NCI-H2171 (cell line): ENCODE data around the gene COPE.
A peak's percentile ranks its signal among the peaks of the same experiment; 100 is the strongest.

Experiments
- DNase-seq: peaks from one replicate; lab custom pipeline; 2025; lab: John Stamatoyannopoulos, UW

COPE gene

DNA sequence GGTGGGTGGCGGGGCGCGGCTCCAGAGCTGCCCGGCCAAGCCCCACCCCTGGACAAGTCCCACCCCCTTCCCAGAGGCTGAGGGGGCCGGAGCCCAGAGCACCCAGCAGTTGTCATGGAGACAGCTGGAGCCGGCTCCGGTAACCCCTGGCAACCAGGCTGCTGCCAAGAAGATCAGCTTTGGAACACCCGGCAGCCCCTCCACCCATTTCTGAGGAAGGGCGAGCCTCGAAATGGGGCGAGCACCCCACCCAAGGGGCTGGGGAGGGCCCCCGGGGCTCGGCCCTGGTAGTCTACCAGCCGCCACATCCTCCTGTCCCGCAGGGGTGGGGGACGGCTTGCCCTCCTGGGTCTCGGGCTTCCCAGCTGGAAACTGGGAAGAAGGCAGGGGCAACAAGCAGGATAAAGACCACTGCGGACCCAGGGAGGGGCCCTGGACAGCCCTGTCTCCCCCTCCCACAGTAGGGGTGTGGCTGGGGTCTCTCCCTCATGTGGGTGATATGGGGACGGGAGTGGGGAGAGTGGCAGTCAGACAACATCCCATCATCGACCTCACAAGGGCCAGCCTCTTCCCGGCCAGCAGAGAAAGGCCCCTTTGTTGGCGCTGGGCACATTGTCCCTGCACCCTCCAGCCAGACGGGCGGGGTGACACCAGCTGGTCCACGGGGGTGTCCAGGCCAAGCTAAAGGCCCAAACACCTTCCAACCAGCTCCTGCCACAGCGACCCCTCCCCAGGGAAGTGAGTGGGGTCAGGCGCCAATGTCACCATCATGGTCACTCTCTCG, 24.7 kb downstream of the COPE start:
- peak; percentile 66 for DNase-seq

GRCh38 chr19:18893587-18894253, 25.5 kb downstream of the COPE start:
- DNase-seq = no peak

DNA sequence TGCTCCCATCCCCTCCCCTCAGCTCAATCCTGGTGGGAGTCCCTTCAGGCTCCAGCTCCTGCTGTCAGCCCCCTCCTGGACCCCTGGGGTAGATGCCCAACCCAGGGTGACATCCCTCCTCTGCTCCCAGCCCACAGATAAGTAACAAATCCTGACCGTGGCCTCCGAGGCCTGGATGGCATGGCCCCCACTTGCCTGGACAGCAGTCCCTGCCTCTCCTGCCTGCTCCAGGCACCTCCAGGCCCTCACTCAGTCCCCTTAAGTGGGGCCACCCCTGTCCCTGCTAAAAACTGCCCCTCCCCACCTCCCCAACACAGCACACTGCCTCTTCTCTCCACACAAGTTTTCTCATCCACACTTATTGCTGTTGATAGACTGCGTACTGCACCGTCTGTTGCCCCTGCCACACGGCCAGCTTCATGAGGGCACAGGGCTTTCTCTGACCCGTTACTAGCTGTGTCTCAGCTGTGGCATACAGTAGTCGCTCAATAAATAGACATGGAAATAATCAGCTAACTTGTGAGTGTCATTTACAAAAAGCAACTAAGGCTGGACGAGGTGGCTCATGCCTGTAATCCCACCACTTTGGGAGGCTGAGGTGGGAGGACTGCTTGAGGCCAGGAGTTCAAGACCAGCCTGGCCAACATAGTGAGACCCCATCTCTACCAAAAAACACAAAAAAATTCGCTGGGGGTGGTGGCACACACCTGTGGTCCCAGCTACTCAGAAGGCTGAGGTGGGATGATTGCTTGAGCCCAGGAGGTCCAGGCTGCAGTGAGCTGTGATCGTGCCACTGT, 29.0 kb downstream of the COPE start:
- no peak for DNase-seq

DNA sequence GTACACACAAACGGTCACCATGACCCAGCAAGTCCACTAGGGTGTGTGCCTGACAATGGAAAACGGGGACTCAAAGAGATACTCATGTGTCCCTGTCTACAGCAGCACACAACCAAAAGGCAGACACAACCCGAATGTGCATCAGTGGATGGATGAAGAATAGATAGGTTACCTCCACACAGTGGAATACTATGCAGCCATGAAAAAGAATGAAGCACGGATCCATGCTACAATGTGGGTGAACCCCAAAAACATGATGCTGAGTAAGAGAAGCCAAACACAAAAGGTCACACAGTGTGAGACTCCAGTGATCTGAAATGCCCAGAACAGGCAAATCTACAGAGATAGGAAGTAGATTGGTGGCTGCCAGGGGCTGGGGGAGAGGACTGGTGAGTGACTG, 32.2 kb downstream of the COPE start:
- no peak for DNase-seq

DNA sequence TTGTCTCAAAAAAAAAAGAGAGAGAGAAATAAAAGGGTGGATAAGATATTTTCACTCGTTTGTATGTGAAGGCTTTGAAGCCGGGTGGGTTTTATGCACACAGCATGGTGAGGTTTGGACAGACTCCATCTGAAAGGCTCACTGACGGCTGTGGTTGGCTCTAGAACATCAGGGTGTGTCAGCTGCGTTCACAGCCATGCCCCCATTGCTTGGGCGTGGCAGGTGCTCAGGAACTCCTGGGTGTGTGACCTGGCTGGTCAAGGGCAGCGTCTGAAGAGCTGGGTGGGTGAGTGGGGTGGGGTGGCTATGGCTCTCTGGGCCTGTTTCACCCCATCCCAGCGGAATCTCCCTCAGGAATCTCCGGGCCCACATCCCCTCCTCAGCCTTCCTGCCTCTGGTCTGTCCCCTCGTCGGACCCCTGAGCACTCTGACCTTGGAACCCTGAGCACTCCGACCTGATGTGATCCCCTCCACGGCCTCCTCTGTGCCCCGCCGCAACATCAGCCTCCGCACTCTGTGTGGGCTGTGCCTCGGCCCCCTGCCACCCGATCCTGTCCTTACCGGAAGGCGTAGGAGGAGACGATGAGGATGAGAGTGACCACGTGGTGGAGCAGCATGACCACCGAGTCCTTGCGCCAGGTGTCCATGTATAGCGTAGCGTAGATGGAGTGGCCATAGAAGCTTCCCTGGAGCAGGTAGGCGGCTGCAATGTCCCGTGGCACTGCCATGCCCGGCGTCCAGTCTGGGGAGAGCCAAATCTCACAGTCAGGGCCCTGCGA, 35.5 kb downstream of the COPE start:
- DNase-seq = no peak

- DNase-seq = no peak
Measured at GRCh38 chr19:18881491-18881890, 37.7 kb downstream of the COPE start.

GRCh38 chr19:18879579-18880373, 39.4 kb downstream of the COPE start:
- no peak for DNase-seq

DNA sequence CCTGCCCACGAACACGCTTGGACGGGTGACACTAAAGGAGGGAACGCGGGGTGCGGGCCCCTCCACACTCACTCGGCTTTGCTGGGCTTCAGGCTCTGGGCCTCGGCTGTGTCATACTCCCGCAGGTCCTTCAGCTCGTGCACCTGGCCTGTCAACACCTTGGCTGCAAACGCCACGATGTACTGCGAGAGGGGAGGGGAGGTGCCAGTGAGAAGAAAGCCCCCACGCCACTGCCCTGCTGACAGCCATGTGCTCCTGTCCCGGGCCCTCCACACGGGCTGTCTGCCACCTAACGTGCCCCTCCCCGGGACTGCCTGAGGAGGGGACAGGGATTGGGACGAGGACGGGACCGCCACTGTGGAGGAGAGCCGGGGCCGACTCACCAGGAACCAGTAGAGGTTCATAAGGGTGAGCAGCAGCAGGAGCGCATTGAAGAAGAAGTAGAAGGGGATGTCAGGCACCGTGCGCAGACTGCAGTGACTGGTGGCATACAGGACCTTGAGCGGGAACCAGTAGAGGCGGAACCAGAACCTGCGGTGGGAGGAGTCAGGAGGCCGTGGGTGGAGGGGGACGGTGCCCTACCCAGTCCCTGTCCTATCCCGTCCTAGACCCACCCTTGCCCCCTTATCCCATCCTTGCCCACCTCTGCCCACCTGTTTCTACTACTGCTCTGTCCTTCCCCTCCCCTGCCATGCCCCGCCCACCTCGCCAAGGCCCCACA, 40.2 kb downstream of the COPE start:
- no peak for DNase-seq

DNA sequence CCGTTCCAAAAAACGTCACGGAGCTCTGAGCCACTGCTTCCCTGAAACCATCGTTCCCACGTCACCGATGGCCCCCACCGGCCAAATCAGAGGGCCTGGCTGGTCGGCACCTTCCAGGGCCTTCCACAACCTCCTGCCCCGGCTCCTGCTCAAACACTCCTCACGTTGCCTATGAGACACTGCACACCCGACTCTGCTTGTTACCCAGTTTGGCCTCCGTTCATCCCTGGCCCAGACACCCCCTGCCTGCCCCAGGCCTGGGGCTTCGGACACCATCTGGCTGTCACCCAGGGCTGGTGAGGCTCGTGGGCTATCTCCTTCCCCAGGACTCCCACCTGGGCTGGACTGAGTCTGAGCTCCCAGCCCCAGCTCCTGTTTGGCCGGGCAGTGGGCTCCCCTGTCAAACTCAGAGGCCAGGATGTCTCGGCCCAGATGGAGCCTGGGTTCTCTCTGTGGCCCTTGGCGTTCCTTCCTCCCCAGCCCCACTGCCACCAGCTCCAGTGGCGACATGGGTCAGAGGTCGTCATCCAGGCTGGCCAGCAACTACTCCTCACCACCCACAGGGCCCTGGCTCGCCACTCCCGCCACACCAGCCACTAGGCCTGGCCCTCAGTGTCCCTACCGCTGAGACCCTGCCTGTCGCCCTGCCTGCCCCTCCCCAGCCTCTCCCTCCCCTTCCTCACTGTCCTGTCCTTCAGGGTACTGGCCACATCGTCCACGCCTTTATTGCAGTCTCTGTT, 41.0 kb downstream of the COPE start:
- no peak for DNase-seq

- DNase-seq = no peak
Measured at GRCh38 chr19:18876865-18877264, 42.3 kb downstream of the COPE start.

- DNase-seq = no peak
Measured at GRCh38 chr19:18875726-18876125, 43.5 kb downstream of the COPE start.

DNA sequence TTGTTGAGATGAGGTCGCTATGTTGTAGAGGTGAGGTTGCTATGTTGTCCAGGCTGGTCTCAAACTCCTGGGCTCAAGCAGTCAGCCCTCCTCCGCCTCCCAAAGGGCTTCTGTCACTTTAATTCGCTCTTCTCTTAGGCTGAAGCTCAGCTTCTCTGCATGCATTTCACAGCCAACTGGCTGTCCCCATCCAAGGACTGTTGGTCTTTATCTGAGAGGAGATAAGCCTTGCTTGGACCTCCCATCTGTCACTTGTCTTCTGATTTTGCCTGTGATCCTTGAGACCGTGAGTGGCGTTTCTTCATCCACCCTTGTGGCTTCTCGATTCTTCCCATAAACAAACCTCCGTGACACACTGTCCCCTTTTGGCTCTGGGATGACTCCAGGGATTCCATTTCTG, 47.6 kb downstream of the COPE start:
- no peak for DNase-seq

GRCh38 chr19:18870531-18871172, 48.5 kb downstream of the COPE start:
- no peak for DNase-seq

DNA sequence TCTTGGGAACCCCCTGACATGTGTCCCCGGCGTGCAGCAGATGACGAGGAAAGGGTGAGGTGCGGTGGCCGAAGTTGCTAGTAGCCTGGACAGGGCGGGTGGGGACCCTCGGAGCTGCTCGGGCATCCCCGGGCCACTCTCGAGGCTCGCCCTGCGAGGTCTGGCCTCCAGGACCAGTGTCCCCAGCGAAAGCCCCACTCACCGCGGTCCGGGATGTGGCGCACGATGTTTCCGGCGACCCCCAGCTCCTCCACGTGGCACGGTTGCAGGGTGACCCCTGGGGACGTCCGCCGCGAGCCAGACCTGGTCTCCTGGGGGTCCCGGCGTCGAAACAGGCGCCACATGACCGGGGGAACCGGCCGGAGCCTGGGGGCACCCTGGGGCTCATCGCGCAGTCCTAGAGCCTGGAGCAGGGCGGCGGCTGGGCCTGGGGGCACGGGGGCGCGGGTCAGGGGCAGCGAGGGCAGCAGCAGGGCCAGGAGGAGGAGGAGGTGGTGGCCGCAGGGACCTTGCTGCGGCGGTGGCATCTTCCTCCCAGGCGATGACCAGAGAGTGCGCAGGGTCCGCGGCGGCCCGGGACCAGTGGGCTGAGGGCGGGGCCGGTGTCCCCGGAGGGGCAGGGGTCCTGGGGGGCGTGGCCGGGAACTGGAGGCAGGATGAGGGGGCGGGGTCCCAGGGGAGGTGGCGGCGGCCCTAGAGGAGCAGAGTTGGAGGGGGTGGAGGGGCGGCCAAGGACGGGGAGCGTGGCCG, 49.2 kb downstream of the COPE start:
- DNase-seq = no peak

DNA sequence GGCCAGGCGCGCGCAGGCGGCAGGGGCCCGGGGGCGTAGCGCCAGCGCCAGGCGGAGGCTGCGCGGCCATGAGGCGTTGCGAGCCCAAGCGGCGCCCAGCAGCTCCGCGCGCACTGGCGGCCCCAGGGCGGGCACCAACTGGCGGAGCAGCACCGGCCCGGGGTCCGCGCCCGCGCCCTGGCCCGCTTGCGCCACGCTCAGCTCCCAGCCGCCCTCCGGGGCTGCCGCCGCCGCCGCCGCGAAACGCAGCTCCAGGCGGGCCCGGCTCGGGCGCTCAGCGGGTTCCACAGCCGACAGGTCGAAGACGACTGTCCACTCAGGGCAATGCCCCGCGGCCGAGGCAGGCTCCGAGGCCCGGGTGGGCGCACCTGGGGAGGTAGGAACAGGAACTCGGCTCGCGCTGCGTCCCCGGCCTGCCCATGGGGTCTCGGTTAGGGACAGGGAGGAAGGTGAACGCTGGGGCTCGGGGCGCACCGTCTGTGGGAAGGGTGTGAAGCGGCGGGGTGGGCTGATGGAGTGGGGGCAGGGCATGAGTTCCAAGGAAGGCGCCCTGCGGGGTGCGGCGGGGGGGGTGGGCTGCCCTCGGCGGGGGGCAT, 50.1 kb downstream of the COPE start:
- DNase-seq = no peak

DNA sequence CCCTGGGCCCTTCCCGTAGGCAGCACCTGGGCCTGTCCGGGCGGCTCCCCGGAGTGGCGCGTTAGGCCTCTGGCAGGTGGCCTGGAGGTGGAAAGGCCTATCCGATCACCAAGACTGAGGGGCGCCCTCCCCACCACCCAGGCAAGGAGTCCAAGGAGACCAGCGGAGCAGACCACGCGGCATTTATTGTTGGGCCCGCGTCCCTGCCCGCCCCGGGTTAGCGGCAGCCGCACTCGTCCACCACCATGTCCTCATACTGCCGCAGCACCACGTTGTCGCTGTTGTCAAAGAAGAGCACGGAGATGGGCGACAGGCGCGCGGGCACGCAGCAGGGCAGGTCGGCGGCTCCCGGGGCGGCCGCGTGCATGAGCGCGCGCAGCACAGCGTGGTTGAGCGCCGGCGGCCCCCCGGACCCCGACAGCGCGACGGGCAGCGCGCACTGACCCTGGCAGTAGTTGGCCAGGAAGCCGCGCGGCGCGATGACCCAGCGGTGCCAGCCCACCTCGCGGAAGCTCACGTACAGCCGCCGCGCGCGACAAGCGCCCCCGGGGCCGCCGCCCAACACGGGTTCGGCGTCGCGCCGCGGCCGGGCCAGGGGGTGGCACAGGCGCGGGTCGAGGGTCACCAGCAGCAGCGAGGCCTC, 50.7 kb downstream of the COPE start:
- DNase-seq = no peak

- no peak for DNase-seq
Measured at GRCh38 chr19:18867751-18868150, 51.4 kb downstream of the COPE start.

DNA sequence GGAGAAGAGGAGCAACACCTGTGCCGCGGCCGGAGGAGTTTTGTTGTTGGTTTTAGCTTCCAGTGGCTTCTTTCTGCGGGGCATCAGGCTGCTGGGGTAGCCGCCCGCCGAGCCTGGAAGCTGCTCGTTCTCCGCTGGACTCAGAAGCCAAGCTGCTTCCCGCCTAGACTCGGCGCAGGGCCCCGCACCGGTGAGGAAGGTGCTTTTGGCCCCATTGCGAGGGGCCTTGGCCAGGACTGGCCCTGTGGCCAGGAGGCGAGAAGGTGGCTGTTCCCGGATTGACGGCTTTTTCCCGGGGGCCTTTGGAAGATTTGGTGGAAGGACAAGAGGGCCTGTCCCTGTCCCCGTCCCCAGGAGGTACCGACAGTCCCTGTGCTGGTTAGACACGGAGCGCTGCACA, 52.0 kb downstream of the COPE start:
- DNase-seq = no peak
